NK-92 treated with Interleukin-12 subunit alpha and Interleukin-12 subunit beta, amount 100 ng/mL, for 24 hours (cell line): ENCODE results near the gene RASA1.
A peak's percentile ranks its signal among the peaks of the same experiment; 100 is the strongest.
"Not testable (repeated sequence)": the region's sequence is repeated elsewhere in the genome, so short reads cannot be mapped to it uniquely, and the experiment has no call there.

Source experiments
- DNase-seq: peaks from one replicate; lab custom pipeline; 2025; lab: John Stamatoyannopoulos, UW

Gene RASA1

DNA sequence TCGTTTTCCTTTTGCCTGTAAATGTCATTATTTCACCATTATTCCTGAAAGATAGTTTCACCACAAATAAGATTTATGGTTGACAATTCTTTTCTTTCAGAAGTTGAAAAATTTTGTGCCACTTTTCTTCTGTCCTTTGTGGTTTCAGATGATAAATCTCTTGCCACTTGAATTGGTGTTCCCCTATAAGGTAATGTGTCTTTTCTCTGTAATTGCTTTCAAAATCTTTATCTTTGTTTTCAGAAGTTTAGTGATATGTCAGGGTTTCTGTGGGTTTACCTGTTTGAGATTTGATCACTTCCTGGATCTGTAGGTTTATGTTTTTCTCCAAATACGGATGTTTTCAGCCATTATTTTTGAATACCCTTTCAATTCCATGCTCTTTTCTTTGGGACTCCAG lies 14.6 kb downstream of the RASA1 start:
- DNase-seq, result no peak

DNA sequence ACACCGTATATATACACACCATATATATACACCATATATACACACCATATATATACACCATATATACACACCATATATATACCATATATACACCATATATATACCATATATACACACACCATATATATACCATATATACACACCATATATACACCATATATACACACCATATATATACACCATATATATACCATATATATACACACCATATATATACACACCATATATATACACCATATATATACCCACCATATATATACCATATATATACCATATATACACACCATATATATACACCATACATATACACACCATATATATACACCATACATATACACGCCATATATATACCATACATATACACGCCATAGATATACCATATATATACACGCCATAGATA lies 19.6 kb downstream of the RASA1 start:
- DNase-seq, result not testable (repeated sequence)

DNA sequence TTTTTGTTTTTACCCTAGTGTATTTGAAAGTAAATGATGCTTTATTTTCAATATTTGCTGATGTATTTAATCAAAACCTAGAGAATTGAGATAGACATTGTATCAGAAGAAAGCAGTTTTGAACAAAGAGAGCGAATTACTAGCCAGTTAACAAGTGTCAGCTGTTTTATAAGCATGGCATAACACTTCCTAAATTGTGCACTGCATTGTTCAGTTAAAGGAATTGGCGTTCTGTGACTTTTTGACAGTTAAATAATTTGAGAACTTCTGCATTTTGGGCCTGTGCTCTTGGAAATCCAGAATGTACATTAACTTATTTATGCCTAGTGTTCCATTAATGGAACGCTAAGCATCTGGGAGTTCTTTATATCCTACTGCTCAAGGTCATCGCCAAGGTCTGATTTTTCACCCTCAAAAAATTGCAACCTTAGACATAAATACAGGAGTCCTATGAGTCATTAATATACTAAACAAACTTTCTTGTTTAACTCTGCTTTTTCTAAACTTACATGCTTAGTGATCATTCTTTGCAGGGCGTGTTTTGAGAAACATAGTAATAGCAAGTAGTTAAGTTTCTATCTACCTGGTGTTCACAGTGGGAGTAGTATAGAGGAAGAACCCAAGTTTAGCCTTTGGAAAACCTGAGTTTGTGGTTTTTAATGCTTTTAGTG lies 31.1 kb downstream of the RASA1 start:
- DNase-seq, result no peak

DNA sequence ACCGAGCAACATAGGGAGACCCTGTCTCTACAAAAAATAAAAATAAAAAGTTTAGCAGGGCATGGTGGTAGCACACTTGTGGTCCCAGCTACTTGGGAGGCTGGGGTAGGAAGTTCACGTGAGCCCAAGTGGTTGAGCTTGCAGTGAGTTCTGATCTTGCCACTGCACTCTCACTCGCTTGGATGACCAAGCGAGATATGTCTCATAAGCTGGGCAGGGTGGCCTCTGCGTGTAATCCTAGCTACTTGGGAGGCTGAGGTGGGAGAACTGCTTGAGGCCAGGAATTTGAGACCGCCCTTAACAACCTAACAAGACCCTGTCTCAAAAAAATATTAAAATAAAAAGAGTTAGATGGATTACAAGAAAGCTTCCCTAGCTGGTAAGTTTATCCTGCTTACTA lies 32.5 kb downstream of the RASA1 start:
- no peak for DNase-seq

DNA sequence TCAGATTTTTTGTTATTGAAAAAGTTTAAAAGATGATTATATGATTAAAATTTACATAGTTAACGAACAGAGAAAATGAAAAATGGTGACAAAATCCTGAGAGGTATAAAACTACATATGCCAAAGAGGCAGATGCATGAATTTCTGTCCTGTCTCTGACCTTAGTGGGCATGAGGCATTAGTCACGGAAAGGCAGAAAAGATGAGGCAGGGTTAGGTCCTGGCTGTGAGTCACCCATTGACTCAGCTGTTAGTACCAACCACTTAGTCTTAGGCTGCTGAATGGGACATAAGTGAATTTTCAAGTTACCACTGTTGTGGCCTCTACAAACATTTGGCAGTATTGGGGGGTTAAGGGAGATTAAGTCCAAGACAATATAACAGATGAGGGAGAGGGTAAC lies 33.1 kb downstream of the RASA1 start:
- peak; percentile 48 for DNase-seq

DNA sequence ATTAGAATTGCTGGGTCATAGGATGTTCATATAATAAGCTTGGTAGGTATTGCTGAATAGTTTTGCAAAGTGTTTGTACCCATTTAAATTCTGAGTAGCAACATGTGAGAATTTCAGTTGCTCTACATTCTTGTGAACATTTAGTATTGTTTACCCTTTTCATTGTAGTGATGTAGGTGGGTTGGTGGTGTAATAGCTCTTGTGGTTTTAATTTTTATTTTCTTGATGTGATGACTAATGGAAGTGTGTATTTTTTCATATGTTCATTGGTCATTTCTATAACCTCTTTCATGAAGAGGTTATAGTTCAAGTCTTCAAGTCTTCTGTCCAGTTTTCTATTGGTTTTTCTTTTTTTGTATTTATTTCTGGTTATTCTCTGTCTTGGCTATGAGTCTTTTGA lies 34.4 kb downstream of the RASA1 start:
- DNase-seq, result no peak

DNA sequence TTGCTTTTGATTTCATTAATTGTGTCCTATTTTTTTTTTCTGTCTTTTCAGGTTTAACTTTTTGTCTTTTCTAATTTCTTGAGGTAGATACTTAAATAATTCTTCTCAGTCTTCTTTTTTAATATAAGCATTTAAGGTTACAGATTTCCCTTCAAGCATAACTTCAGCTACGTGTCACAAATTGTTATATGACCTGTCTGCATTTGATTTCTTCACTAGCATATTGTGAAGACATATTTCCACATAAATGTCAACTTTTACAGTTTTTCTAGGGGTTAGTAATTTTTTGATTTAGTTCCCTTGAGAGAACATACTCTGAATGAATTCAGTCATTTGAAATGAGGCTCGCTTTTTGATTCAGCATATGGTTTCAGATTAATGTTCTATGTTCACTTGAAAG lies 35.6 kb downstream of the RASA1 start:
- DNase-seq, result no peak

DNA sequence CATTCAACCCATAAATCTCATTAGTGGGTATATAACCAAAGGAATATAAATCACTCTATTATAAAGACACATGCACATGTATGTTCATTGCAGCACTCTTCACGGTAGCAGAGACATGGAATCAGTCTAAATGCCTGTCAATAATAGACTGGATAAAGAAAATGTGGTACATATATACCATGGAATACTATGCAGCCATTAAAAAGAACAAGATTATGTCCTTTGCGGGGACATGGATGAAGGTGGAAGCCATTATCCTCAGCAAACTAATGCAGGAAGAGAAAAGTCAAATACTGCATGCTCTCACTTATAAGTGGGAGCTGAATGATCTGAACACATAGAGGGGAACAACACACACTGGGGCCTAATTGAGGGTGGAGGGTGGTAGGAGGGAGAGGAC lies 38.4 kb downstream of the RASA1 start:
- not testable (repeated sequence) for DNase-seq

DNA sequence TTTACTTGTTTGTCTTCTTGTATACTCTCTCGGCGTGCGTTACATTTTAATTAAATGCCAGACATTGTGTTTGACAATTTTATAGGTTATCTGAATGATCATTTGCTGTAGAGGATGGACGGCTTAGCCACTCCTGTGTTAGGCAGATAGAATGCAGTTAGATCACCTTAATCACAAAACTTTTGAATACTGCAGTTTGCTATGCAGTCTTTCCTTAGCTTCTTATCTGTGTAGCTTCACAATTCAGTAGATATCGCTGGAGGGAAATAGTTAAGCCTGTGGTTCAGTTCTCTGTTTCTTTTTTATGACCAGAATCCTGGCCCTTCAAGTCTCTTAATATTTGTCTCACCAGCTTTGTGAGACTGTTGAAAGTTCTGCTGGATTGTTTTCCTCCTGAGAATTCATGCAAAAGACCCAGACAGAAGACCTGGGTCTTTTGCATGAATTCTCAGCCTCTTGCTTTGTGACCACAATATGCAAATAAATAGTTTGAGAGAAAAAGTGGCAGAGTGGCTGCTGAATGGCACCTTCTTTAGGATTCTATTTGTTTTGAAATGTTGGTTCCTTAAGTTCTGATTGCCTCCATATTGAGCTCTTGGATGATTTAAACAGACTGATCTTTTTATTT lies 40.2 kb downstream of the RASA1 start:
- no peak for DNase-seq

DNA sequence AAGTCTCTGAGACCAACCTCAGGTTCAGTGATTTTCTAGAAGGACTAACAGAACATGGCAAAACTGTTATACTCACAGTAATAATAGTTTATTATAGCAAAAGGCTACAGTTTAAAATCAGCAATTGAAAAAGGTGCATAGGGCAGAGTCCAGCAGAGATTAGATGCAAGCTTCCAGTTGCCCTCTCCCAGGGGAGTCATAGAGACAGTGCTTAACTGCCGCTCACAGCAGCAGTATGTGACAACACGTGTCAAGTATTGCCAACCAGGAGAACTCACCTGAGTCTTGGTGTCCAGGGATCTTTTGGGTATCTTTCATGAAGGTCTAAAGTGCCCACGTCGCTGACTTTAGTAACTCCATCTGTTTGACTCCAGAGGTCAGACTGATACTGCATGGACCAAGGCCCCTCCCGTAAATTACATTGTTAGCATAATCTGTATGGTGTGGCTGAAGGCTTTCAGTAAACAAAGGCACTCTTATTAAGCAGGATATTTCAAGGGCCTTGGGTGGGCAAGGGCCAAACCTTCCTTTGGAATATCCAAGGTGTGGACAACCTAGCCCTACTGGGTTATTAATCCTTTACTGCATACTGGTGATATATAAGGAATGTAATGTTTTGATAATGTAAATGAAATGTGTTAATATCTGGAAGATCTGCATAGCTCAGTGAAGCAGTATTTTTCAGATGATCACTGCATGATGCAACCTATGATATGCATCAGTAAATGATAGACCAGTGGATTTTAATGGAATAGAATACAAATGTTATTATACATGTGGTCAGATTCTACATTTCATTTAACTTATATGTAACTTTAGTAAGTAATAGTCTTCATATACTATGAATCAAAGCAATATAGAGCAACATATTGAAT lies 44.0 kb downstream of the RASA1 start:
- DNase-seq, result no peak

DNA sequence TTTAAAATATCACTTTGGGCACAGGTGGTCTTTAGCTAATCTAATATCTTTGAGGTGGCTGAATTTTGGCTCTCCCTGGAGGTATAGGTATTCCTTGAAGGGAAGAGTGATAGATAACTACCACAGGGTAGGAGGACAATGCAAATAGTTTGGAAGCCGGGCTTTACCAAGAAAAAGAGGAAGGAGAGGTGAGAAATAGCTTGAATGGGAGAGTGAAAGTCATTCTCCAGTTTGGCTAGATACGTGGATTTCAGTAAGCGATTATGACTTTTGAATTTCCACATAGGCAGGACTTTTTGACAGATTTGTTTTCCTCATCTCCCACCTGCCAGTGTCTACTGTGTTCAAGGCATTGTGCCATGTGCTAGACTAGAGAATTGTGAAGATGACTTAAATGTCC lies 45.5 kb downstream of the RASA1 start:
- DNase-seq, result no peak

DNA sequence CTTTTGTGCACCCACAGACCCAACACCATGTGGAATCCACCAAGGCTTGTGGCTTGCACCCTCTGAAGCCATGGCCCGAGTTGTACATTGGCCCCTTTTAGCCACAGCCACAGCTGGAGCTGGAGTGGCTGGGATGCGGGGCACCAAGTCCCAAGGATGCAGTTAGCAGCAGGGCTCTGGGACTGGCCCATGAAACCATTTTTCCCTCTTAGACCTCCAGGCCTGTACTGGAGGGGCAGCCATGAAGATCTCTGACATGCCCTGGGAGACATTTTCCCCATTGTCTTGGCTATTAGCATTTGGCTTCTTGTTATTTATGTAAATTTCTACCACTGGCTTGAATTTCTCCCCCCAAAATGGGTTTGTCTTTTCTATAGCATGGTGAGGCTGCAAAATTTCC lies 51.8 kb downstream of the RASA1 start:
- no peak for DNase-seq

DNA sequence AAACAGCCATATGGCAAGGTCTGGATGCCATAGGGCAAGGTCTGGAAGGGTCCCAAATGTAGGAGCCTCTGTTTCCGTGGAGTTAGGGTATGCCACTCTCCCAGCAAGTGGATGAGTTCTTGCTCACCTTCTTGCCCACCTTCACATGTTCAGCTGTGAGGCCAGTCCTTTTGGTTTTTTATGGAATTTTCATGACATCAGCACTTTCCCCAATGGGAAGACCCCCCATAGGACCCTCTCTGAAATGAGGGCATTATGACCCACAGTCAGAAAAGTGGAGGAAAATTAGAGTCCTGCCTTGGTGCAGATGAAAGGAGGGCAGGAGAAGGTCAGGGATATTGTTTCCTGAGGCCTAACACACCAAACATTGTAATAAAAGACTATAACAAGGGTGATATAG lies 53.9 kb downstream of the RASA1 start:
- DNase-seq, result no peak

DNA sequence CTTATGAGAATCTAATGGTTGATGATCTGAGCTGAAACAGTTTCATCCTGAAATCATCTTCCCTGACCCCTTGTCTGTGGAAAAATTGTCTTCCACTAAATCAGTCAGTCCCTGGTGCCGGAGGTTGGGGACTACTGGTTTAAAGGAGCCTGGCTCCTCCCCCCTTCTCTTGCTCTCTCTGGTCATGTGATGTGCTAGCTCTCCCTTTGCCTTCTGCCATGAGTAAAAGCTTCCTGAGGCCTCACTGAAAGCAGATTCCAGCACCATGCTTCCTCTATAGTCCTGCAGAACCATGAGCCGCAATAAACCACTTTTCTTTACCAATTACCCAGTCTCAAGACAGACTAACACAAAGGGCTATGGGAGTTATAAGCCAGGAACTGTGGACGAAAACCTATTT lies 54.7 kb downstream of the RASA1 start:
- DNase-seq, result no peak

DNA sequence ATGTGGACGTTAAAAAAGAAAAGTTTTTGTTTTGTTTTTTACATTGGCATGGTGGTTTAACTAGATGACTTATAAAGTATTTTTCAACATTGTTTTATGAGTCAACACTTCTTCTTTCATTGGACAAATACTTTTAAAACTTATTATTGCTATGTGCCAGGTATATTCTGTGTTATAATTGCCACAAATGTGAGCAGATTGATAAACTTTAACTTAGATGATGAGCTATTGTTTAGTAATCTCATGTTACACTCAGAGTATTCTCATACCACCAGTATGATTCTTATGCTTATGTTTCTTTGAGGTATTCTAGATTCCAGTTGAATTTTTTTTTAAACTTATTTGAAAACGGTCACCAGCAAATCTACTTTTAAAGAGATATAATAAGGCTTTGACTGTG lies 60.3 kb downstream of the RASA1 start:
- DNase-seq, result no peak

DNA sequence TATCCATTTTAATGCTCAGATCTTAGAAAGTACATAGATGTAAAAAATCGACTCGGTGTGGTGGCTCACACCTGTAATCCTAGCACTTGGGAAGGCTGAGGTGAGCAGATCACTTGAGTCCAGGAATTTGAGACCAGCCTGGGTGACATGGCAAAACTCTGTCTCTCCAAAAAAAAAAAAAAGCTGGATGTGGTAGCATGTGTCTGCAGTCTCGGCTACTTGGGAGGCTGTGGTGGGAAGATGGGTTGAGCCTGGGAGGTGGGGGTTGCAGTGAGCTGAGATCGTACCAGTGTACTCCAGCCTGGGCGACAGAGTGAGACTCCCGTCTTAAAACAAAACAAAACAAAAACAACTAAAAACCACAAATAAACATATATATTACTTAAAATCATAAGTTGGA lies 61.4 kb downstream of the RASA1 start:
- no peak for DNase-seq

DNA sequence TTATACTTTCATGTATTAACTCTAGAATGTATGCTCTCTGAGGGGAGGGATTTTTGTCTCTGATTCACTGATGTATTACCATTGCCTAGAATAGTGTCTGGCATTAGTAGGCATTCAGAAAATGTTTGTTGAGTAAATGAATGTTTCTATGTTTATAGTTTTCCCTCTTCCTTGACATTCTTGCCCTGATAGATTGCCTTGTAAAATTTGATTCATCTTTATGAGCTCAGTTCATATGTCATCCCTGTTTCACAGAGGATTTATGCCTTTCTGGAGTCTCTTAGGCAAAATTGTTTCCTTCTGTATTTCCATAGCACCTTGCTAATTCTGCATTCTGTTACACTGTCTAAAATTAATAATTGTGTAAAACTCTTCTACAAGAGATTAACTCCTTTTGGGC lies 72.3 kb downstream of the RASA1 start:
- DNase-seq, result no peak

DNA sequence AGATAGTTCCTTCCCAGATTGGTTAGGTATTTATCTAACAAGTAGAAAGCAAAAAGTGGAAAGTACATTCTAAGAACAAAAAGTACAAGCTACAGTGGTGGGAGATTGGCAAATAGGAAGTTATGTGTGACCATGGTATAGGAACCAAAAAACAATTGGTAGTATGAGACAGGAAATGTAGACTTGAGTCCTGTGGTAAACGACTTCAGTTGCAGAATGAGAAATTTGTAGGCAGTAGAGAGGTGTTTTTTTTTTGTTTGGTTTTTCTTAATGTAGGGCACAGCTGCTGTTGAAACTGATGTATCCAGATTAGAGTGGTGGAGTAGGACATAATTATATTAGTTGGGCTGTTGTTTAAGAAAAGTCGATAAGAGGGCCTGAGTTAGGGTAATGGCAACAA lies 73.0 kb downstream of the RASA1 start:
- DNase-seq, result no peak

DNA sequence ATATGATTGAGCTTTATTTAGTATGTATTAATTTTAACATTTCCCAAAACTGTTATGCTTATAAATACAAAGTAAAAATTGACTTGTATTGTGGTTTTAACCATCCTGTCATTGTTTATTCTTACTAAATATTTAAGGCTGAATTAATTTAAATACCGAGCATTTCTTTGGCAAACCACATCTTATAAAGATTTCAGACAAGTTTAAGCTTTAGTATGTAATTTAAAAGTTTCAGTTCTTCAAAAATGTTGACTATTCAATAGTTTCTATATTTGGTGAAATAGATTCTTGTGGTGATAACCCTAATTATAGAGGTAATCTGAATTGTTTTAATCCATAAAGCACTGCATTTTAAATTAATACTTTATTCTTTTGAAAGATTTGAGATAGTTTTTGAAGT lies 79.6 kb downstream of the RASA1 start:
- DNase-seq, result no peak

DNA sequence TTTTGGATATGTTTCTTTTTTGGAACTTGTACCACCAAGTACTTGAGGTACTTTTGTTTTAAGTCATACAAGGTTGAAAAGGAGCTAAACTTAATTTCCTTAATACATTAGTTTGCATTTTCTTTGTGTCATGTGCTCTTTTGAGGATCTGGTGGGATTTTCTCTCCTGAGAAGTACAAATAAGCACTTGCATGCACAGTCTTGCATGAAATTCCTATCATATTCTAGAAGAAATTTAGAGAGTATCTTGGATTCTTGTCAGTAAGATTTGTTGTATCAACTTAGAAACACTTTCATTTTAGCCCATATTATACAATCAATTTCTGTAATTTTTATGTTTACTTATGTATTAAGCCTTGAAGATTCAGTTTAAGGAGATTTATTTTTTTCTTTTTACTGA lies 80.2 kb downstream of the RASA1 start:
- DNase-seq, result no peak

DNA sequence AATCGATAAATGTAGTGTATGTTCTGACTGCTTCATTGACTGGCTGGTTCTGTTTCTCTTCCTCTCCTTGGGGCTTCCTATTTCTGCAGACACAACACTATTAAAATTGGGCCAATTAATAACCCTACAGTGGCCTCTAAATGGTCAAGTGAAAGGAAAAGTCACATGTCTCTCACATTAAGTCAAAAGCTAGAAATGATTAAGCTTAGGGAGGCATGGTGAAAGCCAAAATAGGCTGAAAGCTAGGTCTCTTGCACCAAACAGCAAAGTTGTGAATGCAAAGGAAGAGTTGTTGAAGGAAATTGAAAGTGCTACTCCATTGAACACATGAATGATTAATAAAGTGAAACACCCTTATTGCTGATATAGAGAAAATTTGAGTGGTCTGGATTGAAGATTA lies 86.8 kb downstream of the RASA1 start:
- DNase-seq, result no peak

DNA sequence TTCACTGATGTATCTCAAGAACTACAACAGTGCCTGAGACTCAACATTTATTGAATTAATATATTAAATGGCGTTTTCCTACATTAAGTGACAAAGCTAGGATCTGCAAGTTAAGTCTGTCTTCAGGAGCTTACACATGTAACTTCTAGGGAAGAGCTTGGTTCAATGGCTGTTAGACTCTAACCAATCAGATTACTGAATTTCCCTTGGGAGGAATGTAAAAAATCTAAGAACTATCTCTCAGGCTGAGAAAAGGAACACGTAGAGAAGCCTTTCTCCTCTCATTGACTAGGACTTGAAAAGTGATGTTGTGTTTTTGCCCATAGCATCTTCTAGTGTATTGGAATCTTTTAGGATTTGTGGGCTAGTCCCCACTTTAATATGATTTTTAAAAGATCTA lies 91.4 kb downstream of the RASA1 start:
- DNase-seq, result no peak

DNA sequence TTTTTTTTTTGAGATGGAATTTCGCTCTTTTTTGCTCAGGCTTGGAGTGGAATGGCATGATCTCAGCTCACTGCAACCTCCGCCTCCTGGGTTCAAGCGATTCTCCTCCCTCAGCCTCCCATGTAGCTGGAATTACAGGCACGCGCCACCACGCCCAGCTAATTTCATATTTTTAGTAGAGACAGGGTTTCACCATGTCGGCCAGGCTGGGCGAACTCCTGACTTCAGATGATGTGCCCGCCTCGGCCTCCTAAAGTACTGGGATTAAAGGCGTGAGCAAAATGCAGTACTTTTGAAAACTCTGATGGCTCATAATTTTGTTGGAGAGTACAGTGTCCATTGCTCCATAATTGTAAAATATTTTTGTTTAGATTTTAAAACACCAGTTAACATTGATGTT lies 92.4 kb downstream of the RASA1 start:
- DNase-seq, result no peak
